HG03469 (cell line): ENCODE measurements around the gene ASPSCR1.
"Not testable (repeated sequence)": the region's sequence is repeated elsewhere in the genome, so short reads cannot be mapped to it uniquely, and the experiment has no call there.

ENCODE experiments used
- ATAC-seq: cut with Tn5 transposase; IDR thresholded peaks from one replicate; pipeline ENCODE4 v1.9.1; 2021; ENCODE audit warnings: mild to moderate bottlenecking, moderate library complexity, moderate number of reproducible peaks; ENCODE audit not compliant: unreplicated experiment

Gene ASPSCR1

GRCh38 chr17:82037092-82037888, 59.9 kb downstream of the ASPSCR1 start, which contains the start of gene DCXR:
DCXR (minus strand) TSS chr17:82037697; CDS start chr17:82037682, 15 bp downstream.
- ATAC-seq = peak; percentile 60

GRCh38 chr17:82037889-82038195, 60.4 kb downstream of the ASPSCR1 start:
- no peak for ATAC-seq

DNA sequence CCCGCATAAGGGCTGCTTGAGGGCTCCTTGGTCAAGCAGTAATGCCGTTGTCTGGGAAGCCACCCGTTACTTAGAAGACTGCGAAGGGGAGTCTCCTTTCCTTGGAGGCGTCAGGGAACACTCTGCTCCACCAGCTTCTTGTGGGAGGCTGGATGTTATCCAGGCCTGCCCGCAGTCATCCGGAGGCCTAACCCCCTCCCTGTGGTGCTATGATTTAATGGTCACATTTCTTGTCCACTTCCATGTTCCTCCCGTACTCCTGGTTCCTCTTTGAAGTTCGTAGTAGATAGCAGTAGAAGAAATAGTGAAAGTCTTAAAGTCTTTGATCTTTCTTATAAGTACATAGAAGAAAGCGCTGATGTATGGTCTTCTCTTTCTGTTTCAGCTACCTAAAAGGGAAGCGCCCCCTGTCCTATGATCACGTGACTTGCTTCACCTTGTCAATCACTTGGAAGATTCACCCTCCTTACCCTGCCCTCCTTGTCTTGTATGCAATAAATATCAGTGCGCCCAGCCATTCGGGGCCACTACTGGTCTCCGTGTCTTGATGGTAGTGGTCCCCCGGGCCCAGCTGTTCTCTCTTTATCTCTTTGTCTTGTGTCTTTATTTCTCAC, 61.5 kb downstream of the ASPSCR1 start:
- ATAC-seq = not testable (repeated sequence)

DNA sequence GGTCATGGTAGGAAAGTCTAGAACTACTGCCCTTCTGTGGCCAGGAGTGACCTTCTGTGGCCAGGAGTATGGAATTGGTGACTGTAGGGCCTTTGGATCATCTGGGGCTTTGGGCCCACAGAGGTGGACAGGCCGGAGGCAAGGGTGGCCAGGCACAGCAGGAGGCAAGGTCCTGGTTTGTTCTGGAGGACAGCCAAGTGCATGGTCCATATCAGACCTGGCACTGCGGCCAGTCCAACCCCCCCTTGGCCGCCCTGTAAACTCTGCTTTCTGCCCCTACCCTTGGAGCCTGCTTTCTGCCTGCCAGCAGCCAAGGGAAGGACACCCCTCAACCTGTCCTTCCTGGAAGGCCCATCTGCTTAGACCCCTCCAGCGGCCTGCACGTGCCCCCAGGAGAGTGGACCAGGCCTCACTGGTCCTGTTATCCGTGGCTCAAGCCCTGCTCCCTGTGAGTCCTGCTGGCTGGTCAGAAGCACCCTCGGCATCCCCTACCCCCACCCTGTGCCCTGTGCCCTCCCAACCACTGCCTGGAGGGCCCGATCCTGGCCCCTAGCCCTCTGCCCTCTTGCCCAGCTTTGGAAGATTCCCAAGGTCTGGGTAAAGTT, 62.4 kb downstream of the ASPSCR1 start:
- no peak for ATAC-seq

- no peak for ATAC-seq
Observed at GRCh38 chr17:82041144-82041814, 63.9 kb downstream of the ASPSCR1 start.

GRCh38 chr17:82042649-82043048, 65.2 kb downstream of the ASPSCR1 start:
- ATAC-seq = no peak

GRCh38 chr17:82043507-82043906, 66.1 kb downstream of the ASPSCR1 start:
- ATAC-seq = no peak

GRCh38 chr17:82045936-82046484, 68.6 kb downstream of the ASPSCR1 start:
- ATAC-seq = no peak

GRCh38 chr17:82046903-82047302, 69.5 kb downstream of the ASPSCR1 start:
- ATAC-seq = no peak

GRCh38 chr17:82047379-82047778, 70.0 kb downstream of the ASPSCR1 start:
- no peak for ATAC-seq

DNA sequence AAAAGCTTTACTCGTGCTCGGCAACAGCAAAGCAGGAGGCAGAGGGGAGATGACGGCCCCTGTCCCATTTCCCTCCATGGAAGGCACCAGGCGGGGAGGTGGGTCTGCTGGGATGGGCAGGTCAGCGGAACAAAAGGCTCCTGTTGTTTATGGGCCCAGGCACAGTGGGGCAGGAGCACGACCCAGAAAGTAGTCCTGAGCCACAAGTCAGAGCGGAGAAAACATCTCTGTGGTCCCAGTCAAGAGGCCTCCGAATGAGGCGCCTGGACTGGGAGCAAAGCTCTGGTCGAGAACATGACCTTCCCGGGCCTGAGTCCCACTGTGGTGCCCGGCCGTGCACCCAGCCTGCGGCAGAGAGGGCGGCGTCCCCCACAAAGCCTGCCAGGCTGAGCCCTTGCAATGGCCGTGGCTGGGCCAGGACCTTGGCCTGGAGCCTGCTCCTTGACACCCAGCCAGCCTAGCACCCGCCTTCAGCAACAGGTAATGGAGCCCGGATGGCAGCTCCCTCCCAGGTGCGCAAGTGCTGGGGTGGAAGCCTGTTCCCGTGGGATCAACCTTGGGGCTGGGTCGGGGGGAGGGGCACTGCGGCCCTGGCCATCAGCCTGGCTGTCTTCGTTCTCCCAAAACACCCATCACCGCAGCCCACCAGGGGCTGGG, 70.6 kb downstream of the ASPSCR1 start:
- ATAC-seq = no peak

GRCh38 chr17:82048571-82048971, 71.1 kb downstream of the ASPSCR1 start:
- no peak for ATAC-seq

GRCh38 chr17:82049106-82049505, 71.7 kb downstream of the ASPSCR1 start:
- ATAC-seq = no peak

DNA sequence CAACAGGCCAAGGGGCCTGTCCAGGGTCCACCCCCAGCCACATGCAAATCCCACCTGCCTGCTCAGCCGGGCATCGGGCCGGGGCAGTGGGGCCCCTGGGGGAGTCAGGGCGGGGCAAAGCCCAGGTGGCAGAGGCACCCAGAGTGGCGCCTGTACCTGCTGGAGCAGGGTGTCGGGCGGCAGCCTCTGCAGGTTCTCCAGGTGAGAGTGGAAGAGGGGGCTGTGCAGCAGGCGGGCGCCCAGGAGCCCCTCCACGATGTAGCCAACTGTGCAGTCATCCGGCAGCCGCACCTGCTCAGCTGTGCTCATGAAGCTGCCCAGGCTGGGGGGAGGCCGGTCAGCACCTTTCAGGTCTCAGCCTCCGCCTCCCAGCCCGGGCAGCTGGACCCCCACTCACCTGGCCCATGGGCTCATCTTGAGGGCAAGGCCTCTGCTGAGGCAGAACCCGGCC, 72.1 kb downstream of the ASPSCR1 start:
- no peak for ATAC-seq

GRCh38 chr17:82050152-82050760, 72.8 kb downstream of the ASPSCR1 start:
- no peak for ATAC-seq

DNA sequence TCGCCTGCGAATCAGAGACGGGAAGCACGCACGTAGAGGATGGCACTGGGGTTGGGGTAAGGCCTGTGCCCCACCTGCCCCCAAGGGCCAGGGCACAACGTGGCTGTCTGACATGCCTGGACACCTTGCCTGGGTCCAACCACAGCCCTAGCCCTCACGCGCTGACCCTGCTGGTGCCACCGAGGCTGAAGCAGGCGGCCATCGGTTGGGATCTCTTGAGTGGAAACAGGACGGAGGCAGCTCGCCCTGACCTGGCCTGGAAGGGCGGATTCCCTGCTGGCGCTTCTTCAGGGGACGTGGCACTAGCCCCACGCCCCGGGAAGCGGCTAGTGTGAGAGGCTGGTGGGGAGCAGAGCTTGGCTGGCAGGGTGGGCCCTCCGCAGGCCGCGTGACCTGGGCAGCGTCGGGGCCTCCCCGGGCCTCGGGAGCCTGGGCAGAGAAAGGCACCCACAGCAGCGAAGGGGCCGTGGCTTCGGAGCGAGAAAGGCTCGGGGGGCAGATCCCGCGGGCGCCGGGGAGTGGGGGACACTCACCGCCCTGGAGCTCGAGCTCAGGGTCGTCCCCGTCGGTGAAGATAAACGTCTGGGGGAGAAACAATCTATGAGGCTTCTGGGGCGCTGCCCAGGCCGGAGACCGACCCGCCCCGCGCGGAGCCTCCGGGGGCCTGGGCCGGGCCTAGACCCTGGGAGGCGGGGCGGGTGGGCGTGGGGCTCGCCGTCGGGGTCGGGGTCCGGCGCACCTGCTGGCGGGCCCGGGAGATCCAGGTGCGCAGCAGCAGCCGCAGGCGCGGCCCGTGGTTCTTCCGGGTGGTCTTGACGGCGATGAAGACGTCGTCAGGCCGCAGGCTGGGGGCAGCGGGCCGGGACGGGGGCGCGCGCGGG, 73.6 kb downstream of the ASPSCR1 start:
- no peak for ATAC-seq

- ATAC-seq = no peak
Observed at GRCh38 chr17:82051776-82052637, 74.6 kb downstream of the ASPSCR1 start, which contains the start of the genes GPS1 and RFNG. GPS1 (plus strand) TSS chr17:82051898; CDS start chr17:82051932, 34 bp downstream. RFNG (minus strand) TSS chr17:82051811; CDS start chr17:82051766, 45 bp downstream.

- ATAC-seq = no peak
Observed at GRCh38 chr17:82052638-82053059, 75.2 kb downstream of the ASPSCR1 start.
